T-helper 2 cell treated with Interferon-gamma antibody and Interleukin-4, amounts not matched to agents 5 μg/mL and 100 μg/mL, for 36 hours (primary cell): ENCODE results near the gene FAM83C.
"Not testable (repeated sequence)": the region's sequence is repeated elsewhere in the genome, so short reads cannot be mapped to it uniquely, and the experiment has no call there.

Experiments used
- DNase-seq: peaks from one replicate; pipeline ENCODE4 v3.0.0; 2021; ENCODE audit warnings: low spot score
- H3K27ac Mint-ChIP-seq: one replicate; pipeline ENCODE4 v1.8.0; 2021; ENCODE audit warnings: mild to moderate bottlenecking, mixed read lengths
- H3K27me3 Mint-ChIP-seq: one replicate; pipeline ENCODE4 v1.8.0; 2021; ENCODE audit warnings: low read depth, mixed read lengths
- H3K36me3 Mint-ChIP-seq: one replicate; pipeline ENCODE4 v1.8.0; 2021; ENCODE audit warnings: low read depth, mixed read lengths
- H3K4me1 Mint-ChIP-seq: one replicate; pipeline ENCODE4 v1.8.0; 2021; ENCODE audit warnings: low read depth, mixed read lengths
- H3K4me3 Mint-ChIP-seq: one replicate; pipeline ENCODE4 v1.8.0; 2022; ENCODE audit warnings: mild to moderate bottlenecking, moderate library complexity, mixed read lengths
- H3K9me3 Mint-ChIP-seq: one replicate; pipeline ENCODE4 v1.8.0; 2021; ENCODE audit warnings: mixed read lengths

The FAM83C gene

DNA sequence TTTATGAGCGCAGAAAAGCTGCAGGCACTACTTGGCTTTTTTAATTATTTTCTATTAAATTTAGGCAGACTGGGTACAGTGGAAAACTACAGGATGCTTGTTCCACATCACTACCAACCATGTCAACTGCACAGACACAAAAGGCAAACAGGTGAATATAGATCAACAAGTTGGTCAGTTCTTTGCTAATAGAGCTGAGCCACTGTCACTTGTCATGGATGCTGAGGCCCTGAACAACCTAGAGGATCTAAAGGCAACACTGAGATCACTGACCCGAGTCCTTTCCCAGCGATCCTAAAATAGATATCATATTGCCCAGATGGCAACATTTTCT, 34.5 kb upstream of the FAM83C start:
- Mint-ChIP-seq H3K36me3 (peaks cover 4% of the 10 kb centered on the region), H3K9me3 (no peaks in the 10 kb centered on the region), H3K4me3 (no peak overlapping the region), H3K27ac (no peak overlapping the region), H3K4me1 (peaks cover 8% of the 10 kb centered on the region), H3K27me3 (no peaks in the 10 kb centered on the region)
- DNase-seq, result no peak

GRCh38 chr20:35326021-35326739, 34.0 kb upstream of the FAM83C start:
- H3K4me3 Mint-ChIP-seq, result no peak overlapping the region
- H3K27ac Mint-ChIP-seq, result no peak overlapping the region
- H3K36me3 Mint-ChIP-seq, result peaks cover 4% of the 10 kb centered on the region
- no peak for DNase-seq
- H3K27me3 Mint-ChIP-seq, result no peaks in the 10 kb centered on the region
- no peaks in the 10 kb centered on the region for H3K9me3 Mint-ChIP-seq
- peaks cover 8% of the 10 kb centered on the region for H3K4me1 Mint-ChIP-seq

GRCh38 chr20:35325401-35325800, 33.2 kb upstream of the FAM83C start:
- Mint-ChIP-seq H3K36me3 (peaks cover 4% of the 10 kb centered on the region), H3K4me1 (peaks cover 8% of the 10 kb centered on the region), H3K27me3 (no peaks in the 10 kb centered on the region), H3K4me3 (no peak overlapping the region), H3K9me3 (no peaks in the 10 kb centered on the region), H3K27ac (no peak overlapping the region)
- DNase-seq, result no peak

DNA sequence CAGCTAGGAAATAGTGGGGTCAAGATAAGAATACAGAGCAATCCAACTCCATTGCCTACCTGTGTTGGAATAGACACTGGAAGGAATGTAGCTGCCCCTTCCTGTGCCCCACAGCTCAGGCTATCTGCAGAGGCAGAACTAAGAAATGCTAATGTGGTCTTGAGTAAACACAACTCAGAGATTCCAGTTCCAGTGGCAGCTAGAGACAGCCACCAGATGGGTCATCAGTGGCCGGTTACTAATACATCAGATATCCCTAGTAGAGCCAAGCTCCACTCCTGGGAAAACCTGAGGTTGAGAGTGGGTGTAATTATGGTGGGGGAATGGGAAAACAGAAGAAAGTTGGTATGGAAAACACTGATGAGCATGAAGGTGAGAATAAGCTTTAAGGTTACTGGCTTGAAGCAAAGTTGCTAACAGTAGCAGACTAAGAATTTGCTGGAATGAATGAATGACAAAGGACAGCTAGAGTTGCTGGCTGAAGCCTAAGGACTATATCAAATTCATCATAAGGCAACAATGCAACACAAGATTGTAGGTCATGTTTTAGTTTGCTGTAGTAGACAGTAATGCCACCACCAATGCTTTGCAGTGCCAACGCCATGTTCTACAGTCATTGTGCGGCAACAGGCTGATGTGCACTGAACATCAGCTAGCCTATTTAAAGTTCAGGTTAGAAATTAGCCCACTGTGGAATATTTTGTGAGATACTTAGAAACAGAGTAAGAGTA, 28.3 kb upstream of the FAM83C start:
- no peak for DNase-seq
- H3K4me1 Mint-ChIP-seq, result peaks cover 13% of the 10 kb centered on the region
- peaks cover 2% of the 10 kb centered on the region for H3K36me3 Mint-ChIP-seq
- no peaks in the 10 kb centered on the region for H3K9me3 Mint-ChIP-seq
- no peak overlapping the region for H3K27ac Mint-ChIP-seq
- no peak overlapping the region for H3K4me3 Mint-ChIP-seq
- no peaks in the 10 kb centered on the region for H3K27me3 Mint-ChIP-seq

DNA sequence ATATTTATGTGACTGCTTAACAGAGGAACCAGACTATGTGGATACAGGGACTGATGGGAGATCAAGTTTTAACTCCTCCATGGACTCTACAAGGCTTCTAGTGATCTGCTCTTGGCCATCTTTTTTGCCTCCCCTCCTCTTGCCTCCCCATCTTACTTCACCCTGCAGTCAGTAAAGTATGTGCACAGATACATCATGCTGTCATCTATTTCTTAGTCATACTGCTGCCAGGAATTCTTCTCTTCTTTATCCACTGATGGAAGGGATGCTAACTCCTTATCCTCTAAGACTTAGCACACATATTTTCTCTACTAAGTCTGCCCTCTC, 27.6 kb upstream of the FAM83C start:
- Mint-ChIP-seq H3K4me1 (peaks cover 19% of the 10 kb centered on the region), H3K9me3 (no peaks in the 10 kb centered on the region), H3K4me3 (no peak overlapping the region), H3K27me3 (no peaks in the 10 kb centered on the region), H3K27ac (no peak overlapping the region), H3K36me3 (peaks cover 4% of the 10 kb centered on the region)
- no peak for DNase-seq

DNA sequence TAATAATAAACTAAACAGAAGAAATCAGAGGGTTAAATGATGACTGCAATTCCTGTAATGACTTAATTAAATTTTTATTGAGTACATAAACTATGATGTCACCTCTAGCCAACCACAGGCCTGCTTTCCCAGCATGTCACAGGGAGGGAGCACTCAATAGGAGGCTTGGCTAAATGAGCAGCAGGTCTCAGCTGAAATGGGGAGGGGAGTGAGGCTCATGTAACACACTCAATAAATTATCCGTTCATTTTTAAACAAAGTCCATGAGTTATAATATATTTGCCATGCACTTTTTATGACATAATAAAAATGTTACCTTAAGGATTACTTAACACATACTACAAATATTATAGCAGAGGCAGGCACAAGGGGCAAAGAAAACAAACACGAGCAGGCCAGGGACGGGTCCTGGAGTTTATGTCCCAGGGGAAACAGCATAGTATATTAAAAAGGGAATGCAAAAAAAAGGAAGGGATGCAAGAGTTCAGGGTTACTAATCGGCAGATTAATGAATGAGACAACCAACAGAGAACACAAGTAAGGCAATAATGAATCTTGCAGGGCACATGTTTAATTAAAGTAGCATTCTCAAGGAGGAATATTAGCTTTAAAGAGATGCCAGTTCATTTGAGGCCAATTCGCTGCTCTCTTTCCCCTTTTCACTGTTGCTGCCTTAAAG, 27.1 kb upstream of the FAM83C start:
- peaks cover 4% of the 10 kb centered on the region for H3K36me3 Mint-ChIP-seq
- H3K4me1 Mint-ChIP-seq, result peaks cover 24% of the 10 kb centered on the region
- H3K9me3 Mint-ChIP-seq, result no peaks in the 10 kb centered on the region
- H3K4me3 Mint-ChIP-seq, result no peak overlapping the region
- no peak for DNase-seq
- H3K27me3 Mint-ChIP-seq, result no peaks in the 10 kb centered on the region
- no peak overlapping the region for H3K27ac Mint-ChIP-seq

GRCh38 chr20:35318502-35319157, 26.4 kb upstream of the FAM83C start:
- DNase-seq, result no peak
- H3K27ac Mint-ChIP-seq, result no peak overlapping the region
- H3K27me3 Mint-ChIP-seq, result no peaks in the 10 kb centered on the region
- peaks cover 5% of the 10 kb centered on the region for H3K36me3 Mint-ChIP-seq
- H3K4me3 Mint-ChIP-seq, result no peak overlapping the region
- H3K9me3 Mint-ChIP-seq, result no peaks in the 10 kb centered on the region
- H3K4me1 Mint-ChIP-seq, result peaks cover 24% of the 10 kb centered on the region

DNA sequence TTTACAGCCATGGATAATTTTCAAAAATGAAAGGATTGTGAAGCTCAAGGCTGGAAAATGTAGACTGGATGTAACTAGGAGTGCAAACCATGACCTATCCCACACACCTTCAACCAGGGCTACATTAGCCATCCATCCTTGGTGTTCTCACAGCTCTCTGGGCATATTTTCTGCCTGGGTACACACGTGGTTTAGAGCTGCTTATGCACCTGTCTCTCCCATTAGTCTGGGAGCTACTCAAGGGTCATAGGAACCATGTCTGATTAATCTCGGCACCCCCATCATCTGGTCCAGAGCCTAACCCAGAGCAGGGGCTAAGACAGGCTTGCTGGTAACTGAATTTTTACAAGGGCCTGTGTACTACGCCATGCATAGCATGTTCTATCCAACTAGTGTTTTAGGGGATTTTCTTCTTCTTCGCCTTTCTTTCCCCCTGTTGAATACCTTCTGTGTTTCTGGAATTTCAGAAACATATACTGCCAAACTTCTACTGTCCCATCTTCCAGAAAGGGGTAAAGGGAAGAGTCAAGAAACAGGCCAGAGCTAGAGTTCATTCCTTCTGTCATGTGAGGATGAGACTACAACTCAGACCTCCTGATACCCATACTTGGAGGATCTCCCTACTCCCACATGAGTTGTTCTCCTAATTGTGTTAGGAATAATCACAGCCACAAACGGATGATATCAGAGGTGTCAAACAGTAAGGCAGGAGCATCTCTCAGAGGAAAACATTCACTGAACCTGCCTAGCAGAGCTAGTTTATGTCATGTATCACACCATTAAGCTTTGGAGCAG, 25.4 kb upstream of the FAM83C start:
- H3K36me3 Mint-ChIP-seq, result peaks cover 7% of the 10 kb centered on the region
- H3K4me3 Mint-ChIP-seq, result no peak overlapping the region
- no peaks in the 10 kb centered on the region for H3K27me3 Mint-ChIP-seq
- no peak overlapping the region for H3K27ac Mint-ChIP-seq
- H3K9me3 Mint-ChIP-seq, result no peaks in the 10 kb centered on the region
- no peak for DNase-seq
- H3K4me1 Mint-ChIP-seq, result peaks cover 26% of the 10 kb centered on the region

- no peak overlapping the region for H3K4me3 Mint-ChIP-seq
- H3K36me3 Mint-ChIP-seq, result peaks cover 11% of the 10 kb centered on the region
- H3K4me1 Mint-ChIP-seq, result peaks cover 33% of the 10 kb centered on the region
- no peak overlapping the region for H3K27ac Mint-ChIP-seq
- no peak for DNase-seq
- H3K27me3 Mint-ChIP-seq, result no peaks in the 10 kb centered on the region
- no peaks in the 10 kb centered on the region for H3K9me3 Mint-ChIP-seq
These were observed 23.9 kb upstream of the FAM83C start for GRCh38 chr20:35316086-35316485.

- Mint-ChIP-seq H3K4me1 (peaks cover 35% of the 10 kb centered on the region), H3K36me3 (peaks cover 11% of the 10 kb centered on the region)
- not testable (repeated sequence) for H3K27me3 Mint-ChIP-seq, H3K27ac Mint-ChIP-seq, DNase-seq, H3K4me3 Mint-ChIP-seq, H3K9me3 Mint-ChIP-seq
These were observed 23.4 kb upstream of the FAM83C start for GRCh38 chr20:35315632-35316020.

GRCh38 chr20:35314816-35315631, 22.8 kb upstream of the FAM83C start:
- no peak for DNase-seq
- no peaks in the 10 kb centered on the region for H3K27me3 Mint-ChIP-seq
- peak overlapping the region; percentile 82 for H3K27ac Mint-ChIP-seq
- peaks cover 12% of the 10 kb centered on the region for H3K36me3 Mint-ChIP-seq
- H3K9me3 Mint-ChIP-seq, result no peaks in the 10 kb centered on the region
- peaks cover 35% of the 10 kb centered on the region for H3K4me1 Mint-ChIP-seq
- peak overlapping the region; percentile 9 for H3K4me3 Mint-ChIP-seq

GRCh38 chr20:35312318-35312717, 20.1 kb upstream of the FAM83C start:
- peak; percentile 40 for DNase-seq
- Mint-ChIP-seq H3K27ac (peak overlapping the region; percentile 41), H3K9me3 (no peaks in the 10 kb centered on the region), H3K4me1 (peaks cover 28% of the 10 kb centered on the region), H3K4me3 (no peak overlapping the region), H3K27me3 (no peaks in the 10 kb centered on the region), H3K36me3 (peaks cover 18% of the 10 kb centered on the region)

DNA sequence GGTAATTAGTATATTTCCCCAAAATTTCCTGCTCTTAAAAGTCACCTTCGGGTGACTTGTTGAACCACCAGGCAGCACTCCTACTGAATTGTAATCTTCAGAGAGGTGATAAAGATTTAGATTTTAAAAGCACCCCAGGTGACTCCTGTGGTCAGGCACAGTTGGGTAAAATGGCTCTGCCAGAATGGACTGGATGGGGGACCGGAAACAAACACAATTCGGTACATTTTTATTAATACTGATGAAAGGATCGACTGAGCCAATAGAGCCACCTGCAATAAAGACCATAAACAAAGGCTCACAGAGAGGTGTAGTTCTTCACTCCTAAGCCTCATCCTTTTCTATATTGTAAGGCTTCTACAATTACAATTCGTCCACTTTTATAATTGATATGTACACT, 19.6 kb upstream of the FAM83C start:
- no peak for DNase-seq
- Mint-ChIP-seq H3K9me3 (no peaks in the 10 kb centered on the region), H3K27me3 (no peaks in the 10 kb centered on the region), H3K27ac (no peak overlapping the region), H3K4me1 (peaks cover 33% of the 10 kb centered on the region), H3K4me3 (no peak overlapping the region), H3K36me3 (peaks cover 18% of the 10 kb centered on the region)
